GM18508 (cell line): ENCODE measurements around the gene NELL2.
"Not testable (repeated sequence)": the region's sequence is repeated elsewhere in the genome, so short reads cannot be mapped to it uniquely, and the experiment has no call there.

Experiments
- ATAC-seq: cut with Tn5 transposase; IDR thresholded peaks from one replicate; pipeline ENCODE4 v1.9.1; 2021; ENCODE audit warnings: moderate number of reproducible peaks; ENCODE audit not compliant: insufficient read depth, unreplicated experiment

Gene NELL2

GRCh38 chr12:44847888-44848702 lies 28.0 kb downstream of the NELL2 start:
- ATAC-seq = peak; percentile 88

GRCh38 chr12:44847403-44847802 lies 28.7 kb downstream of the NELL2 start:
- peak; percentile 2 for ATAC-seq

GRCh38 chr12:44846826-44847225 lies 29.3 kb downstream of the NELL2 start:
- ATAC-seq = no peak

- no peak for ATAC-seq
These were observed 33.4 kb downstream of the NELL2 start for GRCh38 chr12:44842669-44843068.

- ATAC-seq = no peak
These were observed 36.3 kb downstream of the NELL2 start for GRCh38 chr12:44839785-44840184.

GRCh38 chr12:44837114-44837755 lies 38.9 kb downstream of the NELL2 start:
- no peak for ATAC-seq

- ATAC-seq = no peak
These were observed 40.3 kb downstream of the NELL2 start for GRCh38 chr12:44835641-44836379.

- not testable (repeated sequence) for ATAC-seq
These were observed 41.1 kb downstream of the NELL2 start for GRCh38 chr12:44834996-44835395.

- no peak for ATAC-seq
These were observed 42.6 kb downstream of the NELL2 start for GRCh38 chr12:44833561-44833960.

GRCh38 chr12:44830566-44831055 lies 45.5 kb downstream of the NELL2 start:
- no peak for ATAC-seq

- ATAC-seq = no peak
These were observed 47.1 kb downstream of the NELL2 start for GRCh38 chr12:44829045-44829444.

GRCh38 chr12:44827832-44828438 lies 48.2 kb downstream of the NELL2 start:
- ATAC-seq = no peak

GRCh38 chr12:44821702-44822101 lies 54.4 kb downstream of the NELL2 start:
- ATAC-seq = not testable (repeated sequence)

GRCh38 chr12:44819884-44820283 lies 56.2 kb downstream of the NELL2 start:
- no peak for ATAC-seq

- ATAC-seq = no peak
These were observed 58.4 kb downstream of the NELL2 start for GRCh38 chr12:44817687-44818086.

GRCh38 chr12:44816446-44817017 lies 59.6 kb downstream of the NELL2 start:
- ATAC-seq = no peak

GRCh38 chr12:44812062-44812461 lies 64.1 kb downstream of the NELL2 start:
- ATAC-seq = no peak

GRCh38 chr12:44804068-44804467 lies 72.0 kb downstream of the NELL2 start:
- ATAC-seq = no peak

GRCh38 chr12:44795970-44796369 lies 80.1 kb downstream of the NELL2 start:
- ATAC-seq = no peak

- ATAC-seq = no peak
These were observed 87.4 kb downstream of the NELL2 start for GRCh38 chr12:44788731-44789130.
